SK-N-SH treated with all-trans-retinoic acid at 6 μM for 48 hours (cell line): ENCODE results near the gene VEZF1.

ENCODE experiments used
- ATAC-seq: fragments of 200-7000 bp; cut with Tn5 transposase; 3 replicates; pipeline ENCODE4 v1.9.1; 2020; ENCODE audit warnings: mild to moderate bottlenecking, moderate library complexity
- ARNTL ChIP-seq: fragments of 450-650 bp; formaldehyde crosslinking; IDR thresholded peaks from 2 replicates; pipeline ENCODE4 v1.5.0; 2020; ENCODE audit warnings: low read depth, mild to moderate bottlenecking, moderate library complexity, borderline replicate concordance
- CREB5 ChIP-seq: fragments of 250-450 bp; sonication (Bioruptor Pico); IDR thresholded peaks from 2 replicates; pipeline ENCODE4 v1.5.1; 2020; ENCODE audit warnings: low read depth, mild to moderate bottlenecking, moderate library complexity
- CSDC2 ChIP-seq: fragments of 250-450 bp; sonication (Bioruptor Pico); IDR thresholded peaks from 2 replicates; pipeline ENCODE4 v1.5.0; 2020; ENCODE audit warnings: mild to moderate bottlenecking, moderate library complexity
- OSR1 ChIP-seq: fragments of 250-450 bp; sonication (Bioruptor Pico); IDR thresholded peaks from 2 replicates; pipeline ENCODE4 v1.8.0; 2022; ENCODE audit warnings: moderate library complexity, mild to moderate bottlenecking, inconsistent platforms
- PATZ1 ChIP-seq: fragments of 250-450 bp; sonication (Bioruptor Pico); IDR thresholded peaks from 2 replicates; pipeline ENCODE4 v1.8.0; 2020; ENCODE audit warnings: mild to moderate bottlenecking, moderate library complexity, borderline replicate concordance
- POU6F1 ChIP-seq: fragments of 250-450 bp; sonication (Bioruptor Pico); IDR thresholded peaks from 2 replicates; pipeline ENCODE4 v1.8.0; 2021; ENCODE audit warnings: low read depth, mild to moderate bottlenecking, moderate library complexity, borderline replicate concordance
- PPARA ChIP-seq: fragments of 250-450 bp; sonication (Bioruptor Pico); IDR thresholded peaks from 2 replicates; pipeline ENCODE4 v1.5.0; 2020; ENCODE audit warnings: mild to moderate bottlenecking, borderline replicate concordance
- SNAI2 ChIP-seq: fragments of 250-450 bp; sonication (Bioruptor Pico); IDR thresholded peaks from 2 replicates; pipeline ENCODE4 v1.5.0; 2020; ENCODE audit warnings: mild to moderate bottlenecking, moderate library complexity
- TOX ChIP-seq: fragments of 250-450 bp; sonication (Bioruptor Pico); IDR thresholded peaks from 2 replicates; pipeline ENCODE4 v1.8.0; 2021; ENCODE audit warnings: mild to moderate bottlenecking, moderate library complexity, borderline replicate concordance
- TSHZ2 ChIP-seq: fragments of 250-450 bp; sonication (Bioruptor Pico); IDR thresholded peaks from 2 replicates; pipeline ENCODE4 v1.5.0; 2020; ENCODE audit warnings: mild to moderate bottlenecking, moderate library complexity
- ZNF70 ChIP-seq: fragments of 450-650 bp; formaldehyde crosslinking; IDR thresholded peaks from 2 replicates; pipeline ENCODE4 v1.5.0; 2020; ENCODE audit warnings: mild to moderate bottlenecking, moderate library complexity

Gene VEZF1

GRCh38 chr17:58002973-58003372 is 14.9 kb upstream of the VEZF1 start:
- ATAC-seq: no peak
- TF ChIP-seq ZNF70 (CRISPR knock-in tag): no peak
- no peak for TF ChIP-seq SNAI2 (CRISPR knock-in tag)

GRCh38 chr17:58002154-58002948 is 14.3 kb upstream of the VEZF1 start:
- no peak for TF ChIP-seq CSDC2 (CRISPR knock-in tag)
- TF ChIP-seq POU6F1 (CRISPR knock-in tag): peak; percentile 41; the same call in 1 of the 2 replicates
- TF ChIP-seq CREB5 (CRISPR knock-in tag): peak; percentile 10; the same call in 1 of the 2 replicates
- no peak for ATAC-seq

GRCh38 chr17:58001461-58002124 is 13.5 kb upstream of the VEZF1 start:
- TF ChIP-seq TSHZ2 (CRISPR knock-in tag) (no peak), OSR1 (CRISPR knock-in tag) (no peak), CREB5 (CRISPR knock-in tag) (no peak), ZNF70 (CRISPR knock-in tag) (no peak), CSDC2 (CRISPR knock-in tag) (no peak), POU6F1 (CRISPR knock-in tag) (no peak), PATZ1 (CRISPR knock-in tag) (no peak), ARNTL (no peak), PPARA (no peak), SNAI2 (CRISPR knock-in tag) (no peak)
- no peak for ATAC-seq

- ATAC-seq: peak; percentile 78
- TF ChIP-seq POU6F1 (CRISPR knock-in tag) (no peak), CREB5 (CRISPR knock-in tag) (no peak), TOX (peak; percentile 50; the same call in 1 of the 2 replicates)
Measured at GRCh38 chr17:57999496-58000017, 11.5 kb upstream of the VEZF1 start.
